ENCODE results near the gene RFX8.

DNA sequence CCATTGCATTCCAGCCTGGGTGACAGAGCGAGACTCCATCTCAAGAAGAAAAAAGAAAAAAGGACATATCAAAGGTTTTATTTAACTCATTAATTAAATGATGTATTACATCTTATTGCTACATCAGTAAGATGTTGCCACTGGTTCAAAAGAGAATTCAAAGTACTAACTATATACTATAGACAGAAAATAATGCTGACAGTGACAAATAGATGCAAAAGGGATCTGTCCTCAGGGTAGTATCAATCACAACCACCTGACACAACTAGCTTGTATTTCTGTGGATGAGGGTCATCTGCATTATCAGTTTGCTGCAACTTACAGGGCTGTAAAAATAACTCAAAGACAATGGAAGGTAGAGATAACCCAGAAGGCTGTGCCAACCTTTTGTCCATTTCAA lies 71.2 kb downstream of the RFX8 start:
- TF ChIP-seq CTCF (conservative IDR thresholded peaks at IDR 0.05; ENCODE audit: low read depth, low read length), result no peak
- TF ChIP-seq EZH2 (IDR thresholded peaks at IDR 0.05; ENCODE audit: borderline replicate concordance, low read depth, low read length, poor library complexity, severe bottlenecking), result no peak

Data from A673 (cell line).